SK-N-SH (cell line): ENCODE results near the gene DEFB131B. TPM values are rescaled to one million over a fixed set of nuclear protein-coding genes. Genes with fewer than 3 reads are reported as not detected.

Source experiments
- CTCF ChIA-PET: fragments of 300-600, 350-600 bp; formaldehyde crosslinking; extraction: SDS; loops from one replicate; lab custom pipeline; 2021; lab: Yijun Ruan, JAX
- POLR2A ChIA-PET: fragments of 350-600 bp; sonication (Branson Sonifier 250); formaldehyde crosslinking; extraction: SDS; loops from one replicate; lab custom pipeline; 2020; ENCODE audit warnings: antibody characterized with exemption, inconsistent platforms; lab: Yijun Ruan, JAX
- DNase-seq: peaks from one replicate; pipeline ENCODE4 v3.0.0; 2012
- H2AFZ ChIP-seq: fragments of 200-600 bp; sonication (generic); 2 replicates; pipeline ENCODE4 v1.8.1; 2016; ENCODE audit warnings: antibody characterized with exemption, mild to moderate bottlenecking, low read depth
- H3F3A ChIP-seq: fragments of 200-600 bp; sonication (generic); replicated peaks from 2 replicates; pipeline ENCODE3; 2016; ENCODE audit warnings: antibody characterized with exemption, mild to moderate bottlenecking; ENCODE audit not compliant: insufficient read depth
- H3K27ac ChIP-seq, 2 experiments: fragments of 200-500 bp in 1 of 2; fragments of 200-600 bp in 1 of 2; sonication (Bioruptor generic) in 1 of 2; sonication (generic), shearing (Covaris generic) in 1 of 2; 2 replicates each; pipeline versions ENCODE4 v1.5.1 to v1.6.1; 2014 to 2016; ENCODE audit warnings: low read depth in 2 of 2, inconsistent platforms in 1 of 2, low read length in 1 of 2, mild to moderate bottlenecking in 1 of 2, mixed read lengths in 1 of 2
- H3K27me3 ChIP-seq: fragments of 200-600 bp; sonication (generic), shearing (Covaris generic); 2 replicates; pipeline ENCODE4 v1.6.1; 2016; ENCODE audit warnings: mixed run types; ENCODE audit not compliant: insufficient read depth
- H3K36me3 ChIP-seq, 2 experiments: fragments of 200-500 bp in 1 of 2; fragments of 200-600 bp in 1 of 2; sonication (Bioruptor generic) in 1 of 2; sonication (generic) in 1 of 2; replicated peaks in 1 of 2; 2 replicates each; pipeline versions ENCODE3 to v1.5.1; 2014 to 2016; ENCODE audit warnings: low read length in 1 of 2, mild to moderate bottlenecking in 1 of 2; ENCODE audit not compliant: insufficient read depth in 2 of 2, control insufficient read depth in 1 of 2
- H3K4me1 ChIP-seq, 2 experiments: fragments of 200-500 bp in 1 of 2; fragments of 200-600 bp in 1 of 2; sonication (Bioruptor generic) in 1 of 2; sonication (generic), shearing (Covaris generic) in 1 of 2; 2 replicates each; pipeline versions ENCODE4 v1.5.1 to v1.6.1; 2014 to 2016; ENCODE audit warnings: low read depth in 1 of 2, low read length in 1 of 2, mixed run types in 1 of 2; ENCODE audit not compliant: insufficient read depth in 2 of 2, control insufficient read depth in 1 of 2
- H3K4me2 ChIP-seq: fragments of 200-600 bp; sonication (generic), shearing (Covaris generic); 2 replicates; pipeline ENCODE4 v1.6.1; 2017; ENCODE audit warnings: mixed run types
- H3K4me3 ChIP-seq, 2 experiments: fragments of 200-500 bp in 1 of 2; fragments of 200-600 bp in 1 of 2; sonication (Bioruptor generic) in 1 of 2; sonication (generic), shearing (Covaris generic) in 1 of 2; 2 replicates each; pipeline versions ENCODE4 v1.5.1 to v1.8.1; 2014 to 2016; ENCODE audit warnings: low read depth in 2 of 2, inconsistent platforms in 1 of 2, low read length in 1 of 2, mild to moderate bottlenecking in 1 of 2, mixed read lengths in 1 of 2, moderate library complexity in 1 of 2
- H3K79me2 ChIP-seq: fragments of 200-600 bp; sonication (generic); 2 replicates; pipeline ENCODE4 v1.8.1; 2017; ENCODE audit warnings: mild to moderate bottlenecking; ENCODE audit not compliant: insufficient read depth
- H3K9ac ChIP-seq: fragments of 200-600 bp; sonication (generic); 2 replicates; pipeline ENCODE4 v1.6.1; 2017; ENCODE audit warnings: mixed run types
- H3K9me2 ChIP-seq: fragments of 200-600 bp; sonication (generic); 2 replicates; pipeline ENCODE4 v1.6.1; 2017; ENCODE audit warnings: mixed run types
- H3K9me3 ChIP-seq: fragments of 200-600 bp; sonication (generic); 2 replicates; pipeline ENCODE4 v1.6.1; 2017; ENCODE audit warnings: mixed run types, mild to moderate bottlenecking, moderate library complexity
- H4K20me1 ChIP-seq: fragments of 200-600 bp; sonication (generic); 2 replicates; pipeline ENCODE4 v1.6.1; 2017; ENCODE audit warnings: mild to moderate bottlenecking, mixed run types; ENCODE audit not compliant: insufficient read depth
- CHD2 ChIP-seq: fragments of 150-350 bp; IDR thresholded peaks from 2 replicates; pipeline ENCODE4 v1.6.1; 2018; ENCODE audit warnings: low read length; ENCODE audit not compliant: partially characterized antibody
- EZH2phosphoT487 ChIP-seq: fragments of 200-600 bp; sonication (generic); IDR thresholded peaks from 2 replicates; pipeline ENCODE4 v1.6.1; 2017; ENCODE audit warnings: low read depth, mixed run types, mild to moderate bottlenecking, antibody characterized with exemption, moderate library complexity, borderline replicate concordance
- FOXJ3 ChIP-seq: sonication (generic); formaldehyde crosslinking; IDR thresholded peaks from 2 replicates; pipeline ENCODE4 v1.5.1; 2020; ENCODE audit warnings: mild to moderate bottlenecking, missing genetic modification reagents
- GABPA ChIP-seq: IDR thresholded peaks from 2 replicates; pipeline ENCODE4 v1.4.0; 2012; ENCODE audit warnings: low read depth, mild to moderate bottlenecking
- JUND ChIP-seq: IDR thresholded peaks from 2 replicates; pipeline ENCODE4 v1.4.0; 2012
- MEF2A ChIP-seq: IDR thresholded peaks from 2 replicates; pipeline ENCODE4 v1.4.0; 2012; ENCODE audit warnings: low read depth, borderline replicate concordance
- MXI1 ChIP-seq: IDR thresholded peaks from 2 replicates; pipeline ENCODE4 v1.6.1; 2012; ENCODE audit warnings: mild to moderate bottlenecking, low read depth, low read length, improper control_type of control experiment
- NFIC ChIP-seq: IDR thresholded peaks from 2 replicates; pipeline ENCODE4 v1.4.0; 2012; ENCODE audit warnings: borderline replicate concordance
- NRF1 ChIP-seq: IDR thresholded peaks from 2 replicates; pipeline ENCODE4 v1.6.1; 2012; ENCODE audit warnings: low read depth, mild to moderate bottlenecking, low read length
- PBX3 ChIP-seq: IDR thresholded peaks from 2 replicates; pipeline ENCODE4; 2012
- POLR2AphosphoS5 ChIP-seq: IDR thresholded peaks from 2 replicates; pipeline ENCODE4 v1.6.1; 2012; ENCODE audit warnings: low read depth, low read length
- RAD21 ChIP-seq: IDR thresholded peaks from 2 replicates; pipeline ENCODE4 v1.6.1; 2012; ENCODE audit warnings: mild to moderate bottlenecking, low read length
- SMC3 ChIP-seq: IDR thresholded peaks from 2 replicates; pipeline ENCODE4 v1.6.1; 2012; ENCODE audit warnings: low read depth, low read length, improper control_type of control experiment
- TAF1 ChIP-seq: IDR thresholded peaks from 2 replicates; pipeline ENCODE4 v1.6.1; 2012; ENCODE audit warnings: low read depth, mild to moderate bottlenecking, low read length, moderate library complexity, borderline replicate concordance
- TCF12 ChIP-seq: IDR thresholded peaks from 2 replicates; pipeline ENCODE4 v1.4.0; 2012
- TEAD4 ChIP-seq: IDR thresholded peaks from 2 replicates; pipeline ENCODE4 v1.4.0; 2012; ENCODE audit warnings: mild to moderate bottlenecking, borderline replicate concordance; ENCODE audit not compliant: insufficient read depth
- USF1 ChIP-seq: IDR thresholded peaks from 2 replicates; pipeline ENCODE4 v1.4.0; 2012; ENCODE audit warnings: low read depth, borderline replicate concordance
- USF2 ChIP-seq: fragments of 150-350 bp; IDR thresholded peaks from 2 replicates; pipeline ENCODE4 v1.6.1; 2017; ENCODE audit warnings: antibody characterized with exemption, low read length, low read depth, borderline replicate concordance
- ZBTB33 ChIP-seq: IDR thresholded peaks from 2 replicates; pipeline ENCODE4 v1.4.0; 2012; ENCODE audit warnings: low read depth, borderline replicate concordance
- WGBS: methylation state at CpG from one replicate; pipeline ENCODE4 v1.1.6; 2017; ENCODE audit warnings: low lambda C conversion rate; 5-methylcytosine and 5-hydroxymethylcytosine counted together
- polyA plus RNA-seq, 3 experiments: library from polyadenylated mRNA; depleted of rRNA; stranded (reverse); fragments of >200 nt; gene quantifications; 2 replicates each; pipeline ENCODE4 v1.2.3, GENCODE V29; 2012

Gene DEFB131B
- polyA plus RNA-seq, 1 of the 3 experiments (the other 2 are of a cell fraction), result not detected

- TF ChIP-seq ZBTB33 (no peak), TAF1 (no peak), JUND (no peak), GABPA (no peak), EZH2phosphoT487 (no peak), PBX3 (peak; percentile 64; the same call in 1 of the 2 replicates), MEF2A (0 out of 2 replicates have a peak, but pooled peaks have one; percentile 16), CHD2 (no peak), RAD21 (no peak), POLR2AphosphoS5 (peak; percentile 21; the same call in 1 of the 2 replicates), NFIC (peak; percentile 3; the same call in 1 of the 2 replicates), TCF12 (peak; percentile 76; the same call in 1 of the 2 replicates)
Observed at GRCh38 chr11:71913756-71914526, 35.7 kb downstream of the DEFB131B start (continued).

GRCh38 chr11:71914617-71915189 is 36.5 kb downstream of the DEFB131B start:
- H4K20me1 ChIP-seq, result peaks cover 4% of the 10 kb centered on the region; the same call in 1 of the 2 replicates
- H3K27ac ChIP-seq, result peak overlapping the region; percentile 5 to 79; a peak in 3 of 4 replicates
- peaks cover 6 to 7% of the 10 kb centered on the region in 2 experiments for H3K36me3 ChIP-seq
- H3K9me2 ChIP-seq, result no peaks in the 10 kb centered on the region
- no peak for DNase-seq
- H2AFZ ChIP-seq, result no peak overlapping the region
- no peaks in the 10 kb centered on the region; a peak in 1 of 4 replicates for H3K4me1 ChIP-seq
- H3K27me3 ChIP-seq, result no peaks in the 10 kb centered on the region
- peaks cover 14% of the 10 kb centered on the region for H3F3A ChIP-seq
- H3K79me2 ChIP-seq, result no peaks in the 10 kb centered on the region
- CTCF ChIA-PET, result no interaction called here
- WGBS, result 97% methylated on average over 7 of the region's 7 CpGs
- POLR2A ChIA-PET, result interaction anchor here (0.7 kb wide), 1 partner anchor 19 kb away, joined by 3 read pairs; no protein-coding TSS in a partner anchor
- H3K4me2 ChIP-seq, result peak overlapping the region; percentile 6; the same call in 1 of the 2 replicates
- no peaks in the 10 kb centered on the region for H3K9me3 ChIP-seq
- TF ChIP-seq POLR2AphosphoS5, result no peak
- TF ChIP-seq USF1, result no peak
- no peak for TF ChIP-seq SMC3
- no peak for TF ChIP-seq GABPA
- no peak for TF ChIP-seq CHD2
- TF ChIP-seq USF2, result no peak
- no peak for TF ChIP-seq TEAD4
- TF ChIP-seq FOXJ3 (CRISPR knock-in tag), result no peak
- no peak for TF ChIP-seq TAF1
- no peak for TF ChIP-seq EZH2phosphoT487
- no peak for TF ChIP-seq MXI1
- no peak for TF ChIP-seq NRF1
- TF ChIP-seq, all 33 proteins: peak for 0
- Histone ChIP-seq H3K4me3 (no peak overlapping the region), H3K9ac (no peak overlapping the region)
